Activated CD8-positive, alpha-beta T cell treated with anti-CD3 and anti-CD28 coated beads for 36 hours (primary cell): ENCODE results near the gene FETUB. TPM values are rescaled to one million over a fixed set of nuclear protein-coding genes. Genes with fewer than 3 reads are reported as not detected.

Experiments used
- ATAC-seq: fragments of 200-7000 bp; cut with Tn5 transposase; one replicate; pipeline ENCODE4 v1.10.0; 2021; ENCODE audit warnings: mild to moderate bottlenecking, moderate library complexity
- CTCF ChIA-PET: fragments of 350-600 bp; sonication (Branson Sonifier 250); formaldehyde crosslinking; loops from one replicate; lab custom pipeline; 2021; ENCODE audit warnings: antibody characterized with exemption; lab: Charles Lee
- POLR2A ChIA-PET: fragments of 350-600 bp; sonication (Branson Sonifier 250); formaldehyde crosslinking; loops from one replicate; lab custom pipeline; 2021; ENCODE audit warnings: antibody characterized with exemption; lab: Charles Lee
- DNase-seq: peaks from one replicate; pipeline ENCODE4 v3.0.0-alpha.2; 2020
- H3K27ac Mint-ChIP-seq: one replicate; pipeline ENCODE4 v1.8.0; 2021; ENCODE audit warnings: mild to moderate bottlenecking, mixed read lengths
- H3K27me3 Mint-ChIP-seq: one replicate; pipeline ENCODE4 v1.8.0; 2021; ENCODE audit warnings: mixed read lengths
- H3K36me3 Mint-ChIP-seq: one replicate; pipeline ENCODE4 v1.8.0; 2021; ENCODE audit warnings: low read depth, mixed read lengths
- H3K4me1 Mint-ChIP-seq: one replicate; pipeline ENCODE4 v1.8.0; 2021; ENCODE audit warnings: low read depth, mixed read lengths
- H3K4me3 Mint-ChIP-seq: one replicate; pipeline ENCODE4 v1.8.0; 2021; ENCODE audit warnings: mild to moderate bottlenecking, moderate library complexity, mixed read lengths
- H3K9me3 Mint-ChIP-seq: one replicate; pipeline ENCODE4 v1.8.0; 2021; ENCODE audit warnings: mixed read lengths
- intact Hi-C: fragments of 100-400 bp; cut with micrococcal nuclease; formaldehyde crosslinking; loops from one replicate; pipeline ENCODE4 v1.10.0; 2022
- total RNA-seq, 2 experiments: library from RNA; stranded (reverse); gene quantifications; one replicate each; pipeline ENCODE4 v1.2.3, GENCODE V29; 2021
- TF ChIP-seq, protein P1 (sequence below): fragments of 200-600 bp; IDR thresholded peaks from one replicate; pipeline ENCODE4 v1.8.0; 2022; ENCODE audit warnings: antibody characterized with exemption, mild to moderate bottlenecking

The FETUB gene
- total RNA-seq, 2 experiments from 2014 or later: not detected

- peaks cover 2% of the 10 kb centered on the region for H3K4me1 Mint-ChIP-seq
These were observed 11.5 kb downstream of the FETUB start for GRCh38 chr3:186651678-186652215.

DNA sequence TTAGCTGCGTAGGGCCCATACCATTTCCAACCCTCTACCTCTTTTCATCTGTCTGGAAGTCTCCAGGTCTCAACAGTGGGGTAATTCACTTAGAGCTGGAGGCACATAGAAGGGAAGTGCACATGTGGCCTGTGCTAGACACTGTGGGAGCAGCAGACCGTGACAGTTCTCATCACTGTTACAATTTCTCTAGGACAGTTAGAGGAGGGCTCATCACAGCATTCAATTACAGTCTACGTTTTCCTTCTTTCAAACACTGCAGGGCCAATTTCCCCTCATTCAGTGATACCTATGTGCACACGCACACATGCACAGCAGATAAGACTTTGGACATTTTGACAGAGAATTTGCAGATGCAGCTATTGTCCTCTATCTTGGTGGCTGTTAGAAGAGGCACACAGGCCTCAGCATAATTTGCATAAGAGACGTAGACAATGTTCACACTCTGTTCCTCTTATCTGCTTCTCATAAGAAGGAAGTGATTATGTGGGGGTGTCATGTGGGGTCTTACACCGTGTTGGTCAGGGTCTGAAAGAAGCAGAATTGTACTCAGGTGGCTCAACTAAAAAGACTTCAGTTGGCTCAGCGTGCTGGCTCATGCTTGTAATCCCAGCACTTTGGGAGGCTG, 13.0 kb downstream of the FETUB start:
- TF ChIP-seq, protein P1, sequence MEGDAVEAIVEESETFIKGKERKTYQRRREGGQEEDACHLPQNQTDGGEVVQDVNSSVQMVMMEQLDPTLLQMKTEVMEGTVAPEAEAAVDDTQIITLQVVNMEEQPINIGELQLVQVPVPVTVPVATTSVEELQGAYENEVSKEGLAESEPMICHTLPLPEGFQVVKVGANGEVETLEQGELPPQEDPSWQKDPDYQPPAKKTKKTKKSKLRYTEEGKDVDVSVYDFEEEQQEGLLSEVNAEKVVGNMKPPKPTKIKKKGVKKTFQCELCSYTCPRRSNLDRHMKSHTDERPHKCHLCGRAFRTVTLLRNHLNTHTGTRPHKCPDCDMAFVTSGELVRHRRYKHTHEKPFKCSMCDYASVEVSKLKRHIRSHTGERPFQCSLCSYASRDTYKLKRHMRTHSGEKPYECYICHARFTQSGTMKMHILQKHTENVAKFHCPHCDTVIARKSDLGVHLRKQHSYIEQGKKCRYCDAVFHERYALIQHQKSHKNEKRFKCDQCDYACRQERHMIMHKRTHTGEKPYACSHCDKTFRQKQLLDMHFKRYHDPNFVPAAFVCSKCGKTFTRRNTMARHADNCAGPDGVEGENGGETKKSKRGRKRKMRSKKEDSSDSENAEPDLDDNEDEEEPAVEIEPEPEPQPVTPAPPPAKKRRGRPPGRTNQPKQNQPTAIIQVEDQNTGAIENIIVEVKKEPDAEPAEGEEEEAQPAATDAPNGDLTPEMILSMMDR: no peak
- no peaks in the 10 kb centered on the region for H3K4me1 Mint-ChIP-seq
- peaks cover 15% of the 10 kb centered on the region for H3K27me3 Mint-ChIP-seq
- POLR2A ChIA-PET: interaction anchor here (0.5 kb wide), 1 partner anchor 677 kb away, joined by 3 read pairs; no protein-coding TSS in a partner anchor
- ATAC-seq (no peak), DNase-seq (no peak)
- no peaks in the 10 kb centered on the region for H3K36me3 Mint-ChIP-seq
- intact Hi-C loops: no loop called here
- no peaks in the 10 kb centered on the region for H3K9me3 Mint-ChIP-seq
- CTCF ChIA-PET: no interaction called here
- H3K27ac Mint-ChIP-seq: no peak overlapping the region
- H3K4me3 Mint-ChIP-seq: no peak overlapping the region

More at GRCh38 chr3:186651678-186652215, 11.5 kb downstream of the FETUB start:
- ATAC-seq (no peak), DNase-seq (no peak)
- Mint-ChIP-seq H3K9me3 (no peaks in the 10 kb centered on the region), H3K27ac (no peak overlapping the region), H3K27me3 (peaks cover 15% of the 10 kb centered on the region), H3K36me3 (no peaks in the 10 kb centered on the region), H3K4me3 (no peak overlapping the region)
- ChIA-PET POLR2A (interaction anchor here (1.2 kb wide), 1 partner anchor 132 kb away, joined by 4 read pairs; the partner anchor contains the start of gene EIF4A2), CTCF (interaction anchor here (1.1 kb wide), 1 partner anchor 37 kb away, joined by 5 read pairs; no protein-coding TSS in a partner anchor)
- TF ChIP-seq, protein P1: no peak
- intact Hi-C loops: no loop called here

GRCh38 chr3:186653984-186654383, 13.8 kb downstream of the FETUB start:
- no peaks in the 10 kb centered on the region for H3K36me3 Mint-ChIP-seq
- H3K27ac Mint-ChIP-seq: no peak overlapping the region
- ATAC-seq (no peak), DNase-seq (no peak)
- H3K9me3 Mint-ChIP-seq: no peaks in the 10 kb centered on the region
- intact Hi-C loops: no loop called here
- no peaks in the 10 kb centered on the region for H3K4me1 Mint-ChIP-seq
- TF ChIP-seq, protein P1: no peak
- peaks cover 15% of the 10 kb centered on the region for H3K27me3 Mint-ChIP-seq
- no peak overlapping the region for H3K4me3 Mint-ChIP-seq
- ChIA-PET CTCF (no interaction called here), POLR2A (no interaction called here)

- intact Hi-C loops: no loop called here
- DNase-seq (no peak), ATAC-seq (no peak)
- CTCF ChIA-PET: no interaction called here
- TF ChIP-seq, protein P1: no peak
- Mint-ChIP-seq H3K4me1 (no peaks in the 10 kb centered on the region), H3K27me3 (peaks cover 12% of the 10 kb centered on the region), H3K9me3 (no peaks in the 10 kb centered on the region), H3K36me3 (no peaks in the 10 kb centered on the region), H3K27ac (no peak overlapping the region), H3K4me3 (no peak overlapping the region)
- POLR2A ChIA-PET: no interaction called here
These were observed 23.3 kb downstream of the FETUB start for GRCh38 chr3:186663361-186664118.

GRCh38 chr3:186664119-186664495, 23.9 kb downstream of the FETUB start:
- intact Hi-C loops: no loop called here
- CTCF ChIA-PET: no interaction called here
- Mint-ChIP-seq H3K4me1 (peaks cover 2% of the 10 kb centered on the region), H3K9me3 (no peaks in the 10 kb centered on the region), H3K27me3 (peaks cover 12% of the 10 kb centered on the region), H3K36me3 (no peaks in the 10 kb centered on the region), H3K4me3 (no peak overlapping the region), H3K27ac (no peak overlapping the region)
- ATAC-seq (no peak), DNase-seq (no peak)
- TF ChIP-seq, protein P1: no peak
- POLR2A ChIA-PET: no interaction called here
